Activated naive CD4-positive, alpha-beta T cell treated with anti-CD3 and anti-CD28 coated beads, Interleukin-2, amount 50 U/mL, for 16 hours (primary cell): ENCODE data around the gene USO1.
"Not testable (repeated sequence)": the region's sequence is repeated elsewhere in the genome, so short reads cannot be mapped to it uniquely, and the experiment has no call there.

ENCODE experiments used
- DNase-seq: peaks from one replicate; pipeline ENCODE4 v3.0.0-alpha.2; 2020

USO1 gene, protein sequence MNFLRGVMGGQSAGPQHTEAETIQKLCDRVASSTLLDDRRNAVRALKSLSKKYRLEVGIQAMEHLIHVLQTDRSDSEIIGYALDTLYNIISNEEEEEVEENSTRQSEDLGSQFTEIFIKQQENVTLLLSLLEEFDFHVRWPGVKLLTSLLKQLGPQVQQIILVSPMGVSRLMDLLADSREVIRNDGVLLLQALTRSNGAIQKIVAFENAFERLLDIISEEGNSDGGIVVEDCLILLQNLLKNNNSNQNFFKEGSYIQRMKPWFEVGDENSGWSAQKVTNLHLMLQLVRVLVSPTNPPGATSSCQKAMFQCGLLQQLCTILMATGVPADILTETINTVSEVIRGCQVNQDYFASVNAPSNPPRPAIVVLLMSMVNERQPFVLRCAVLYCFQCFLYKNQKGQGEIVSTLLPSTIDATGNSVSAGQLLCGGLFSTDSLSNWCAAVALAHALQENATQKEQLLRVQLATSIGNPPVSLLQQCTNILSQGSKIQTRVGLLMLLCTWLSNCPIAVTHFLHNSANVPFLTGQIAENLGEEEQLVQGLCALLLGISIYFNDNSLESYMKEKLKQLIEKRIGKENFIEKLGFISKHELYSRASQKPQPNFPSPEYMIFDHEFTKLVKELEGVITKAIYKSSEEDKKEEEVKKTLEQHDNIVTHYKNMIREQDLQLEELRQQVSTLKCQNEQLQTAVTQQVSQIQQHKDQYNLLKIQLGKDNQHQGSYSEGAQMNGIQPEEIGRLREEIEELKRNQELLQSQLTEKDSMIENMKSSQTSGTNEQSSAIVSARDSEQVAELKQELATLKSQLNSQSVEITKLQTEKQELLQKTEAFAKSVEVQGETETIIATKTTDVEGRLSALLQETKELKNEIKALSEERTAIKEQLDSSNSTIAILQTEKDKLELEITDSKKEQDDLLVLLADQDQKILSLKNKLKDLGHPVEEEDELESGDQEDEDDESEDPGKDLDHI

DNA sequence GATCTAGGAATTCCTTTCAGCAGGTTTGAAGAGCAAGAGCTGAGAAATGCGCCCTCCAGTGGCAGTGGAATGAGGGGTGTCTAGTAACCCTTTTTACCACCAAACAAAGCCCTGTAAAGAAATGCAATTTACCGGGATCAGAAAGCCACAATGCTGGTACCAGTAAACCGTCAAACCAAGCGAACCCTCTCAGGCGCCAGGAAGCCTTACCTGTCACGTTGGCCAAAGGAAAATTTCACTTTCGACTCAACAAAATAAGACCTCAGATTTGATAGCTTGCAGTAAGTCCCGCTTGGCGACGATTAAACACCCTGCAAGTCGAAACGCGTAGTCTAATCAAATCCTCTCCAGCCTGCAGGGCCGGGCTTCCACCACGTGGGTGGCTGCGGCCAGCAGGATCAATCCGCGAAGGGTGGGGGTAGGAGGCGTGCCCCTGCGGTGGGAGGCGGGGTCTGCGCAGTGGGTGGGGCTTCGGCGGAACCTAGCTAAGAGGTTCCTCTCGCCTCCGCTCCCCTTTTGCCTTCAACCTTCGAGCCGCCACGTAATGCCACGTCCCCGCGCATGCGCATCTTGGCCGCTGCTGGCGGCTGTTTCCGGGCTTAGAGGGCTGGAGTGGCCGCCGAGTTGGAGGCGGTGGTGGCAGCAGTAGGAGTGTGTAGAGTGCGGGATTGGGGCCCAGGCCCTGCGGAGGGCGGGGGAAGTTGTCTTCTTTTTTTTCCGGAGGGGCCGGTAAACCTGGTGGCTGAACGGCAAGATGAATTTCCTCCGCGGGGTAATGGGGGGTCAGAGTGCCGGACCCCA lies at the start of gene USO1:
Gene USO1, plus strand, starts transcription at position 512 of the 801 bp plus-strand sequence. Its CDS starts 243 bp downstream, at position 755.
- DNase-seq = peak; percentile 97

DNA sequence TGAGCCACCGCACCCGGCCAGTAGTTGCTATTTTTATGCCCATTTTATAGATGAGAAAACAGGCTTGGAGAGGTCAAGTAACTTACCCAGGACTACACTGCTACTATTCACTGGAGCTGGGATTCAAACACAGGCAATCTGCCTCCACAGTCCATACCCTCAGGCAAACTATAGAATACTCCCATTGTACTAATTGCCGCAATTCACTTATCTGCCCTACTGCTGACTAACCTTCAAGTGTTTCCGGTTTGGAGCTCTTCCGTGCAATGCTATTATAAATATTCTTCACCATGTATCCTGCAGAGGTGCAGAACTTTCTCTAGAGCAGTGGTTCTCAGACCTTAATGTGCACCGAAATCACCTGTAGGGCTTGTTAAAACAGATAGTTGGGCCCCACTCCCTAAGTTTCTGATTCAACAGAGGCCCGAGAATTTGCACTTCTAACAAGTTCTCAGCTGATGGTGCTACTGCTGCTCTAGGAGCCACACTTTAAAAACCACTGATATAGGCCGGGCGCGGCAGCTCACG lies 49.3 kb upstream of the USO1 start:
- no peak for DNase-seq

DNA sequence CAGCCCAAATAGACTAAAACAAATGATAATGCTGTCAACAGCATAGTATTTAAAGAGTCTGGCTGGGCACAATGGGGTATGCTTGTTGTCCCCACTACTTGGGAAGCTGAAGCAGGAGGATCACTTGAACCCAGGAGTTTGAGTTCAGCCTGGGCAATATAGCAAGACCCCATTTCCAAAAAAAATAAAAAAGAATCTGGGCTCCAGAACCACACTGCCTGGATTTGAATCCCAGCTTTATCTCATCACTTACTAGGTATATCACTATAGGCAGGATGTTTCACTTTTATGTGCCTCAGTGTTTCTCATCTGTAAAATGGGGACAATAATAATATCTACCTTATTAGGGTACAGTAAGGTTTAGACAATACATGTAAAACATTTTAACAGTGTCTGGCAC lies 45.9 kb upstream of the USO1 start:
- DNase-seq = no peak

DNA sequence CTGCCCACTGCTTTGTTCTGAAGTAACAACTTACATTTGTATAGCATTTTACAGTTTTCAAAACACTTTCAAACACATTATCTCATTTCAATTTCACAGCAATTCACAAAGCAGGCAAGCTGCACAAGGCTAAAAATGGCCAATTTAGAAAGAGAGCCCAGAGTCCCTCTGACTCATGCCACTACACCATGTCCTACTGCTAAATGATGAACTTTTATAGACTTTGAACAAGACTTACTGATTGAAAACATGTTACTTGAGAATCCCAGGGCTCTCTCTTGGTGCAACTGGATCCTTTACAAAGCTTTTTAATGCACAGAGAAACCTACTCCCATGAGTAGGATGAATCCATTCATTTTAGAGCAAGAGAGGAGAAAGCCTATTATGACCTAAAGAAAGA lies 45.4 kb upstream of the USO1 start:
- DNase-seq = no peak

DNA sequence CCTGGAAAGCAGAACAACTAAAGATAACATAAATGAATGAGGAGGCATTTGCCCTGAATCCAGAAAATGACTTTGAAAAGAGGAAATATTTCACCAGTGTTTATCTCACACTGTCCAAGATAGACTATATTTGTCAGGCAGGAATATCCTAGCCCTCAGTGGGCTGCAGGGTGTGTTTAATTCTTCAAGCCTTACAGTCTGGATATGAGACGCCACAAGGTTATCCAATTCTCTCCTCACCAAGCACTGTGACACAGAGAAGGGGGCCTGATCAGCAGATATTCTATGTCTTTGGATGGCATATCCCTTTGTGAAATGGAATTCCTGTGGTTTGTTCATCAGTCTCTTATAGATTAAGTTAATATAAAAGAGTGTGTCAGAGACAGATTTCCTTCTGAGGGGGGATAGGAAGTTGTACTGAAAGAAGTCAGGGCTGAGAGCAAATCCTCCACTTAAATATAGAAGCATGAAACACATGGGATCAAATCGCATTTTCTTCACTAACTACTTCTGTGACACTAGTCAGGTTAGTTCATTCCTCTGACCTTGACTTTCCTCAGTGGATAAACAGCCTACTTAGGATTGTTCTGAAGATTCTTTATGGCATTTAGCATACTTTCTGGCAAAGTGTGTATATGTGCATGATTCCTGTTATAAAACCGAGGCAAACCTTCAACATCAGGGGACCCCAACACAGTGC lies 44.4 kb upstream of the USO1 start:
- no peak for DNase-seq

DNA sequence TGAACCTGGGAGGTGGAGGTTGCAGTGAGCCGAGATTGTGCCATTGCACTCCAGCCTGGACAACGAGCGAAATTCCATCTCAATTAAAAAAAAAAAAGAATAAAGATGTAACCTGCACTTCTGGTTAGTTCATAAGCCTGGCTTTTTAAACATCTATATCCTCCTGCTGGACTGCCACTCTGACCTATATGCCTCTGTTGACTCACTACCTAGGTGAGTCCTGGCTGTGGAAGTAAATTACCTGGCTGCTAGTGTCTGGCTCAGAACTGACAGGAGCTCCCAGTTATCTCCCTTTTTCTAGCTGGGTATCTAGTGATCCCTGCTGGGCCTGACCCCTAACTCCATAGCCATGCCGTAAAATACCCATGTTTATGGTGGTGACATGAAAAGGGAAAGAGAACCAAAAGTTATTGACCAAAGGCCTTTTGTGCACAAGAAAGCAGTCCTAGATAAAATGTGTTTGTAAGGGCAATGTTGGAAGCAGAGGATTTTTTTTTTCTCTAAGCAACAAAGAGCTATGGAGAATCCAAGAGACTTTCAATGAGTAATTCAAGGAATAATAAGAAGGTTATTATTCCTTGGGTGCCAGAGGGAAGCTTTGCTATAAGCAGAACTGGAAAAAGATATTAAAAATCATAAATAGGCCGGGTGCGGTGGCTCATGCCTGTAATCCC lies 40.8 kb upstream of the USO1 start:
- DNase-seq = no peak

DNA sequence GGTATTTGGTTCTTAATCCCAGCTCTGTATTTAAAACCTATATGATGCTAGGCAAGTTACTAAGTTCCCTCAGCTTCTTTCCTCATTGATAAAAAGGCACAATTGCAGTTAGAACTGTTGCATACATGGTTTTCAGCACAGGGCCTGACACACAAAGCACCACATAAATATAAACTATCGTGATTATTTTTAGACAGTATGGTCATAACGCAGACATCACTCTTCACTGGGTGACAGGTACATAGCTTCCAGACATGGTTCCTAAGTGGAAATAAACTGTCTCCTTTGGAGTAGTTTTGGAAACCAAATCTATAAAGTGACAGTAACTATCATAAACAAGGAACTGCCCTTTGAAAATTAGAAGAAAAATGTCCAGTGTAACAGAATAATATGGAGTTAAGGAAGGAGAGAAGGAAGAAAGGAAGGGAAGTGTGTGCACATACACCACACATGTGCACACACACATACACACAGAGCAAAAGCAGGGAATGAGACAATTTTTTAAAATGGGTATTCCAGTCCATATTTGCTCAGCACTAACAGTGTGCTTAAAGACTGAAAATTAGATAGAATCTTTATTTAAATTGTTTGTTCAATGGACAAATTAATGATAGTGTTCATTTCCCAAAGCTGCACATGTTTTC lies 38.7 kb upstream of the USO1 start:
- no peak for DNase-seq

DNA sequence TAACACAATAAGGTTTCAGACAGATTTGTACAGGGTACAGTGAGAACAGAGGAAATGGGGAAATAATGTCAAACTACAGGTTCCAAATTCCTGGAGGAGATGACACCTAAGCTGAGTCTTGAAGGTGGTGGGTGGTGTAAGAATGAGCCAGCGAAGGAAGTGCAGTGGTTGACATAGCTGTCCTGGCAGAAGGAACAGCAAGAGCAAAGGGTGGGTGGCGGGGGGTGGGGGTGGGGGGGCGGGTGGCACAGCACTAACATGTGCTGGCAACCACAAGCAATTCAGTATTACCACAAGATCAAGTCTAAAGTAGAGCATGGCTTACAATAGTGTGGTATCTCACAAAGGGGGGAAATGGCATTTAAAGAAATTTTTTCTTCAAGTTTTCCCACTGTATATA lies 38.0 kb upstream of the USO1 start:
- DNase-seq = no peak

DNA sequence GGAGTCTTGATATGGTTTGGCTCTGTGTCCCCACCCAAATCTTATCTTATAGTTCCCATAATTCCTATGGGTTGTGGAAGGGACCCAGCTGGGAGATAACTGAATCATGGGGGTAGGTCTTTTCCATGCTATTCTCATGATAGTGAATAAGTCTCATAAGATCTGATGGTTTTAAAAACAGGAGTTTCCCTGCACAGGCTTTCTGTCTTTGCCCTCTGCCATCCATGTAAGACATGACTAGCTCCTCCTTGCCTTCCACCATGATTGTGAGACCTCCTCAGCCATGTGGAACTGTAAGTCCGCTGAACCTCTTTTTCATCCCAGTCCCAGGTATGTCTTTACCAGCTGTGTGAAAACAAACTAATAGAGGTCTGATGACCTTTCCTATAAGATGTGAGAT lies 37.3 kb upstream of the USO1 start:
- not testable (repeated sequence) for DNase-seq

DNA sequence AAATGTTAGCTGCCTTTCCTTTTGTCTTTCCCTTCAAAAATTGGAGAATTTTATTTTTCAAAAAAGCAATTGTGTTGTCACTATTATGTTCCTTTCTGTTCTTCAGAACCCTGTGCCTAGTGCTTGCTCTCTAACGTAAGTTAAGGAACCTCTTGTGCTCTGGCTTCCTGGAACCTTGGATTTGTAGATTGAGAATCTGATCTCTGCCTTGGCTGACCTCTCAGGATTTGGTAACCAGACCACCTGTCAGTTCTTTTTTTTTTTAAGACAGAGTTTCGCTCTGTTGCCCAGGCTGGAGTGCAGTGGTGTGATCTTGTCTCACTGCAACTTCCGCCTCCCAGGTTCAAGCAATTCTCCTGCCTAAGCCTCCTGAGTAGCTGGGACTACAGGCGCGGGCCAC lies 32.3 kb upstream of the USO1 start:
- not testable (repeated sequence) for DNase-seq

DNA sequence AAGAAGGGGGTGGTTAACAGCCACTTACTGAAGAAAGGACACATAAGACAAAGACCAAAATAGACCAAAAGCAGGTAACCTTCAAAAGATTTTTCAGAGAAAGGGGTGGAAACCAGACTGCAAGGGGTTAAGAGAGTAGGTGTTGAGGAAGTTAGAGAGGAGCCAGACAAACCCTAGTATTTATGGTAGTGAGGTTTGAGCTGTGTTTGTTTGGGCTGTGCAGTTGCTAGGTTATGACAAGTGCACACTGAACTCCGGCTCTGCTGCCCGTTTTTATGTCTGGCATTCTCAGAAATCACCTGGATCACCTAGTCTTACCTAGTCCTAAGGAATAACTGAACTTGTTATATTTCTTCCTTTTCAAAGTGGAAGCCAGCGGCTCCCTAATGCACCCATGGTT lies 28.3 kb upstream of the USO1 start:
- DNase-seq = no peak

DNA sequence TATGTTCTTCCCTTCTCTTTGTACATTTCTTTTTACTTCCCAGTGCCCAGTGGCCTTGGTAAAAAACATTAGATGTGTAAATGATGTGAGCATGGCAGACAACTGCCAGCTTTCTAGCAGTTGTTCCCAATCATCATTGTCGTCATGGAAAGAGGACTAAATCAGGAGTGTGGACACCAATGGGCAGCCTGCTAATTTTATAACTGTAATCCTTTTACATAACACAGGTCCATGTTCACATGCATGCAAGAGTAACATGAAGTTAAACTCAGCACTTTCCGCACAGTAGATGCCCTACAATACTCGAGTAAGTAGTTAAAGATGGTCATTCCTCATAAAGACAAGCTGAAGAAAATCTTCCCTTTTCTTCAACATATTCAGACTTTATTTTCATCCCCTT lies 27.8 kb upstream of the USO1 start:
- no peak for DNase-seq

DNA sequence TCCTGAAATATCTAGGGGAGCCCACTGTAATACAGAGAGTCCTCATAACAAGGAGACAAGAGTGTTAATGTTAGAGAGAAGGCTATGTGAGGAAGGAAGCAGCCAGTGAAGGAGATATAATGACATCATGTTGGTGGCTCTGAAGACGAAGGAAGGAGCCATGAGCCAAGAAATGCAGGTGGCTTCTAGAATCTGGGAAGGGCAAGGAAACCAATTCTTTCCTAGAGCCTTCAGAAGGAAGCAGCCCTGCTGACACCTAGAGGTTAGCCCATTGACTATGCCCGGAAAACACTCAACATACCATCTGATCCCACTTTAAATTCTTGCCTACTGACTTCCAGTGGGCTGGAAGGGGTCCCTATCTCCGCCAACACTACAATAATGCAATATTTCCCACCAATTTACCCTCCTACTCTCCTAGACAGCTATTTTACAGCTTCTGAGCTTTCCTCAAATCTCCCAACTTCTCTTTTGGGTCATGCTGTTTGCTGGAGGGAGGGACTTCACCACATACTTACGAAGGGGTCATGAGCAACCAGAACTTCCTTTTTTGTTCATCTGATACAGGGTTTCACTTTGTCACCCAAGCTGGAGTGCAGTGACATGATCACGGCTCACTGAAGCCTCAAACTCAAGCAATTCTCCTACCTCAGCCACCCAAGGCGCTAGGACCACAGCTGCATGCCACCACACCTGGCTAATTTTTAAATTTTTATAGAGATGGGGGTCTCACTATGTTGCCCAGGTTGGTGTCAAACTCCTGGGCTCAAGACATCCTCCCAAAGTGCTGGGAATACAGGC lies 26.0 kb upstream of the USO1 start:
- no peak for DNase-seq

DNA sequence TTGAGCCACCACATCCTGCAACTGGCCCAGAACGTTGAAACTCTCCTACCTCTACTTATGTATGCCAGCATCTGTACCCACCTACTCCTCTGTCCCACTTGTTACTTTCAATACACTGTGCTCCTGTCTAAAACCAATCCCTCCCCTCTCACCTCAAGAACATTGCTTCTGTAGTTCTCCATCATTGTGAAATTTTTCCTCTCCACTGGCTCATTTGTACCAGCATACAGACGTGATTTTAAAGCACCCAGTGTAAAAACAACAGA lies 25.5 kb upstream of the USO1 start:
- DNase-seq = no peak

DNA sequence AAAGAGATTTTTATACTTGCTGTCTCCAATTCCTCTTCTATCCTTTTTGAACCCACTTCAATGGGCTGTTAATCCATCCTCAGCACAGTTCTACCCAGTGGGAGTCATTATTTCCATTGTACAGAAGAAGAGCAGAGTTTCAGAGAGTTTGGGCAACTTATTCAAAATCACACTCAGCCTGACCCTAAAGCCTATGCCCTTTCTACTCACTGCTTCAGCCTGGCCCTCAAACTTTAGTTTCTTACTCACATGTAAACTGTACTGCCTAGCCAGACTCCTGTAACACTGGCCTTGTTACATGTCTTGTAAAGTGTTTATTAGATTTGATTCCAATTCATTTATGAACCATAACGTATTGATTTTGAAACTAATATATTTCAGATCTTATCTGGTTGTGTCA lies 25.1 kb upstream of the USO1 start:
- DNase-seq = no peak

DNA sequence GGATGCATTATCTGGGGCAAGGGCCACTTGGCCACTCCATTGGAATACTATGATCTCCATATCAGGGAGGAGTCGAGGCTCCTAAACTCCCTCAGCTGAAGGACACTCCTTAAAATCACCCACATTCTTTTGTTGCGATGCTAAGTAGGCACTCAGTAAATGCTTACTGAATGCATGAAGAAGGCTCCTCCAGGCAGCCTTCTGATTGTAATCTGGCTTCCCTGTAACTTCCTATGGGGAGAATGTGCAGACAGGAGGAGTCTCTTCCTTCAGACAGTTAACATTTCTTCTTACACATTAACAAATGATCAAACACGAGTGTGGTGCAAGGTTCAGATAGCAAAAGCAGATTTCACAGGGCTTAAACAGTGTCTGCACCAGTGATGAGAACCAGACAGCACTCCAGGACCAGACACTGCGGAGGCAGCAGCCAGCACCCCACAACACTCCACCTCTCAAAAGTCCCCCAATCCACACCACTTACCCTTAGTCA lies 21.4 kb upstream of the USO1 start:
- DNase-seq = no peak

DNA sequence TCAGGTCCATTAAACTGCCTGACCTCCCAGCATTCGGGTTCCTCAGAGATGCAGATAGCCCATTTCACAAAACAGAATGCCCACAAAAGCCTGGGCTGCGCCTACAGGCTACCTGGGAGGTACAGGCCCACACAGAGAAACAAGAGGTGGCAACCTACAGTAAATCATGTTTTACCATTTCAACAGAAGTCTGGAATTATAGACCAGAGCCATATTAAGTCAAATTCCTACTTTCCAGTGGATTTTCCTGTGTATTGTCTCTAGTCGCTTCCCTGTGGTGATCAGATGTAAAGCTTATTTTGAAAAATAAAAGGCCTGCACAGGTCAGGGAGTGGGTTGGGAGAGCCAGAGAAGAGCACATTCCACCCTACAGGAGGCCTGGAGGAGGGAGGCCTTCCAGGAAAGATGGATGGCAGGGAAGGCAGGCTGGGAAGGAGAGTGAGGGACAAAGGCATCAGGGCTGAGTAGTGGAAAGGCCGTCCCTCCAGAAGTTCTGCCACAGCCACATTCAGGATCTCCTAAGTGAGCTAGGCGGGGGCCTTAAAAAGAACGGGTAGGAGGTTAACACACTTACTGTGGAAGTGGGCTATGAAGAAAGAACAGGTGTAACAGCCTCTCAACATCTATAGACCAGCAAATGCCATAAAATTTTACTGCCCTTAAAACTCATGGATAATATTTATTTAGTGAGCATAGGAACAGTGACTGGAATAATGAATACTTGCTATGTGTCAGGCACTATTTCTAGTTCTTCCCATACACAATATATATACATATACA lies 19.0 kb upstream of the USO1 start:
- DNase-seq = no peak

DNA sequence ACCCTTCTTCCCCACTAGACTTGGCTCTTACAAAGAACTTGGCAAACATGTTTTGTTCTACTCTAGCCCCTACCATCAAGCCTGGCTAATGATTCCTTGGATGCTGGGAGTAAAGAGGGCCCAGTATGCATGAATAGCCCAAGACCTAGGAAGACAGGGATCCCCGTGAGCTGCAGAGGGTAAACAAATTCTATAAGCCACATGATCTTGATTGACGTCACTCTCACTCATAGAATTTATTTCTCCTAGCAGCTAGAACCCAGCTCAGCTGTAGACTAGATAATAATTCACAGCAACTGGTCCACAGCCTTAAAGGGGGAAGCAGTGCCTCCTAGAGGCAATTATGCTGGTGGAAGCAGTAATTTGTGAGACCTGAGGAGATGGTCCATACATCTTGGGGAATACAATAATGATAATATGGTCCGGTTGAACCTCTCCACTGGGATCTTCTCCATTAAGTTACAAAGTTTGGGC lies 16.1 kb upstream of the USO1 start:
- peak; percentile 21 for DNase-seq

DNA sequence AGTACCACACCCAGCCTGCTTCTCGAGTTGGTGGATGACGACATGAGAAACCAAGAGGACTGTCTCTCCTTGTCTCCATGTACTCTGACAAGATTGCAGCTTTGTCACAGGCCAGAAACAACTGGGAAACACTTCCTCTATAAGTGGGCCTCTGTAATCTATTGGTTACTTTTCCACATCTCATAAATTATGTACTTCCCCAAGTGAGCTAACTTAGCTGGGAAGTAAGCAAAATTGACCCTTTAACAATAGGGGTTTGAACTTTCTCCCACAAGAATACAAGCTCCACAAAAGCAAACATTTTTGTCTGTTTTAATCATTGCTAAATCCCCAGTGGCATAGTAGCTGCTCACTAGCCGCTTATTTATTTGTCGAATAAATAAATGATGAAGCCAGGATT lies 14.1 kb upstream of the USO1 start:
- DNase-seq = no peak
